ENCODE data around the gene RPS19BP1.

RPS19BP1 gene

DNA sequence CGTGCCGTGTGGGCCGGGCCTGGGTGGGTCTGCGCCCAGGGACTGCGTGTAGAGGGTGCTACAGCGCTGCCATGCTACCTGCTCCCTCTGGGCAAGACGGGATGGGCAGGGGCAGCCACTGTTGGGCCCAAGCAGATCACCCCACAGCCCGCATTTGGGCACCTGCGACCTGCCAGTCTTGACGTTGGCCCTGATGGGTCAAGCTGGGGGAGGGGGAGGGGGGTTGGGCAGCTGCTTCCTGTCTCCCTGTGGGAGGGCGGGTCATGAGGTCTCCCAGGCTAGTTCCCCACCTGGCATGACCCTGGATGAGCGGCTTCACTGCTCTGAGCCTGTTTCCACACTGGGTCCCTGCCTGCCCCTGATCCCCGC lies 2.8 kb upstream of the RPS19BP1 start:
- H3K27ac ChIP-seq (ENCODE audit: low read length), result no peak overlapping the region
- H3K4me3 ChIP-seq (ENCODE audit: low read length), result peak overlapping the region; percentile 59; the same call in 1 of the 2 replicates
- H3K9me3 ChIP-seq (ENCODE audit: insufficient read depth, low read depth, low read length), result no peaks in the 10 kb centered on the region
- peaks cover 12% of the 10 kb centered on the region for H3K36me3 ChIP-seq (ENCODE audit: insufficient read depth, low read depth, low read length)
- no peaks in the 10 kb centered on the region for H3K27me3 ChIP-seq (ENCODE audit: insufficient read depth, low read length)
- H3K4me1 ChIP-seq (ENCODE audit: insufficient read depth, low read length), result peaks cover 35% of the 10 kb centered on the region
- no peak overlapping the region for H3K9ac ChIP-seq (ENCODE audit: low read depth, low read length)

DNA sequence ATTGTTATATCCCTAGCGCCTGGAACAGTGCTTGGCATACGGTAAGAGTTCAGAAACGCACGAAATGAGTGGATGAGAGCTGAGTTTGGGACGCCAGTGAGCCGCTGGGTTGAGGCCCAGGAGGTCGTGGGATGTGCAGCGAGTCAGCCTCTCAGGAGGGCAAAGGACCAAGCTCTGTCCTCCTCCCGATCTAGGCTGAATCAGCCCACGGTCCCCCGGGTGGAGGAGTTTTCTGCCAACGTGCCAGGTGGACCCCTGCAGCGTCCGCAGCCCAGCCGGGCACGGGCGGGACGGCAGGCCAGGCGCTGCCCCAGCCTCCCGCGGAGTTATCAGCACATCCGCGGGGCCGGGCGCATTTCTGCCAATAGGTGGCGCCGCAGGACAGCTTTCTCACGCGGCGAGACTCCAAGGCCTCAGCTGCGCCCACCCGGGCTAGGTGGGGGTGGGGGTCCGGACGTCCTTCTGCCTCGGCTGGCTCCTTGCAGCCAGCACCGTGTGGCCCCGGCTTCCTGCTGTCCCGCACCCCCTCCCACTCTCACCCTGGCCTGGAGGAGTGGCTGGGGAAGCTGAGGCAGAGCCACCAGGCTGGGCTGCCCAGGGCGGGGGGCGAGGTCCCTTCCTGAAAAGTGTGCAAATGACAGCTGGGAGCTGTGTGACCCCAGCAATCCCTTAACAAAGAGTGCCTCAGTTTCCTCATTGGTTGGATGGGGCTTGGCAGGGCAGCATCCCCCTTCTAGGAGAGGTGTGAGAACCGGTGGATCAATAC lies 2.2 kb upstream of the RPS19BP1 start:
- Histone ChIP-seq H3K4me3 (ENCODE audit: low read length) (peak overlapping the region; percentile 59; the same call in 1 of the 2 replicates), H3K9me3 (ENCODE audit: insufficient read depth, low read depth, low read length) (no peaks in the 10 kb centered on the region), H3K9ac (ENCODE audit: low read depth, low read length) (peak overlapping the region; percentile 49; the same call in 1 of the 2 replicates), H3K36me3 (ENCODE audit: insufficient read depth, low read depth, low read length) (peaks cover 17% of the 10 kb centered on the region), H3K27ac (ENCODE audit: low read length) (no peak overlapping the region), H3K4me1 (ENCODE audit: insufficient read depth, low read length) (peaks cover 35% of the 10 kb centered on the region), H3K27me3 (ENCODE audit: insufficient read depth, low read length) (no peaks in the 10 kb centered on the region)

DNA sequence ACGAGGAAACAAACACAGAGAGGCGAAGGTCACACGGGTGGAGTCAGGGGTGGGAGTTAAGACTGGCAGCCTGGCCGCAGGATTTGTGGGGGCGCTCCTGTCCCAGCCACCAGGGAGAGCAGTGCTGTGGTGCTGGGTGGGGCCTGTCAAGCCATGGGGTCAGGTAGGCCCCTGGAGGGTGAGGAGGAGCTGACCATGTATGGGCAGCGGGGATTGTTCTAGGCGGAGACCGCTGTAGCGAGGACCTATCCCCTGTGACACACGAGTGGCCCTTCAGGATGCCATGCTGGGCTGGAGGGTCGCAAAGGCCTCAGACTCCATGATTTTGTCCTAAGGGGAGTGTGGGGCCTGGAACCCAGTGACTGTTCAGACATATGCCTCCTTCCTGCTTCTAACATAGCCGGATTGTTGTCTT lies 1.6 kb upstream of the RPS19BP1 start:
- no peak overlapping the region for H3K27ac ChIP-seq (ENCODE audit: low read length)
- no peaks in the 10 kb centered on the region for H3K9me3 ChIP-seq (ENCODE audit: insufficient read depth, low read depth, low read length)
- no peaks in the 10 kb centered on the region for H3K27me3 ChIP-seq (ENCODE audit: insufficient read depth, low read length)
- H3K4me3 ChIP-seq (ENCODE audit: low read length), result peak overlapping the region; percentile 59; the same call in 1 of the 2 replicates
- peak overlapping the region; percentile 49; the same call in 1 of the 2 replicates for H3K9ac ChIP-seq (ENCODE audit: low read depth, low read length)
- H3K36me3 ChIP-seq (ENCODE audit: insufficient read depth, low read depth, low read length), result peaks cover 22% of the 10 kb centered on the region
- peaks cover 35% of the 10 kb centered on the region for H3K4me1 ChIP-seq (ENCODE audit: insufficient read depth, low read length)

DNA sequence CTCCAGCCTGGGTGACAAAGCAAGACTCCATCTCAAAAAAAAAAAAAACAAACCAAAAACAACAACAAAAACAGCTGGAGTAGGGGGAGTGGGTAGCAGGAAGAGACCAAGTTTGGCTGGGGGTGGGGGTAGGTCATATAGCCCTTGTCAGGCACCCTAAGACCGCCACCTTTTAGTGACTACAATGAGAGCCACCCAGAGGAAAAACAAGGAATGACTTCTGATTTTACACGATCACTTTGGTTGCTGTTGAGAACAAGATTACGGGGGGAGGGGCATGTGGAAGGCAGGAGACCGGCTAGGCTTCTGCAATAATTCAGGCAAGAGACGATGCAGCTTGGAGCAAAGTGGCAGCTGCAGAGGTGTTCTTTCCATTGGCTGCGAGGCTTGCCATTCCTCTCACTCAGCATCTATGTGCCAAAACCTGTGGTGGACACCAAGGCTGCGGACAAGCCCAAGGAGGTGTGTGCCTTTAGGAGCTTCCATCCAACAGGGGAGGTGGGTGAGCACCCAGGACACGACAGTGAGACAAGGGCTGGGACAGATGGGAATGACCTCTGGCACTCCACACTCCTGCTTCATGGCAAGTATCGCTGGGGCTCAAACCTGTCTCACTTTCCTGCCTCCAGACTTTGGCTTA lies 1.7 kb downstream of the RPS19BP1 start:
- Histone ChIP-seq H3K4me3 (ENCODE audit: low read length) (0 out of 2 replicates have a peak overlapping the region, but pooled peaks have one; percentile 23), H3K27me3 (ENCODE audit: insufficient read depth, low read length) (no peaks in the 10 kb centered on the region), H3K36me3 (ENCODE audit: insufficient read depth, low read depth, low read length) (peaks cover 39% of the 10 kb centered on the region), H3K9me3 (ENCODE audit: insufficient read depth, low read depth, low read length) (no peaks in the 10 kb centered on the region), H3K9ac (ENCODE audit: low read depth, low read length) (no peak overlapping the region), H3K27ac (ENCODE audit: low read length) (no peak overlapping the region), H3K4me1 (ENCODE audit: insufficient read depth, low read length) (peaks cover 27% of the 10 kb centered on the region)

DNA sequence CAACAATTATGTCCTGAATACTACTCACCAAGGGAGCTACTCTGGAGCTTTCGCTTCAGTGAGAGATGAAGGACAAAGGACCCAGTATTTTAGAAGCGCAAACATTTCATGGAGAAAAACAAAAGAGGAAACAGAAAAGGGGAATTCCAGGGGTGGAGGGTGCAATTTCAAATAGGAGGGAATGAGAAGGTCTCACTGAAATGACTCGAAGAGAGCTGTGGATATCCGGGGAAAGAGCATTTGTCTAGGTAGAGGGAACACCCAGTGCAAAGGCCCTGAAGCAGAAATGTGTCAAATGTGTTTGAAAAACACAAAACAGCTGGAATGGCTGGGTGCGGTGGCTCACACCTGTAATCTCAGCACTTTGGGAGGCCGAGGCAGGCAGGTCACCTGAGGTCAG lies 2.4 kb downstream of the RPS19BP1 start:
- no peak overlapping the region for H3K9ac ChIP-seq (ENCODE audit: low read depth, low read length)
- H3K36me3 ChIP-seq (ENCODE audit: insufficient read depth, low read depth, low read length), result peaks cover 43% of the 10 kb centered on the region
- H3K27ac ChIP-seq (ENCODE audit: low read length), result no peak overlapping the region
- H3K27me3 ChIP-seq (ENCODE audit: insufficient read depth, low read length), result no peaks in the 10 kb centered on the region
- no peaks in the 10 kb centered on the region for H3K9me3 ChIP-seq (ENCODE audit: insufficient read depth, low read depth, low read length)
- no peak overlapping the region for H3K4me3 ChIP-seq (ENCODE audit: low read length)
- peaks cover 22% of the 10 kb centered on the region for H3K4me1 ChIP-seq (ENCODE audit: insufficient read depth, low read length)

DNA sequence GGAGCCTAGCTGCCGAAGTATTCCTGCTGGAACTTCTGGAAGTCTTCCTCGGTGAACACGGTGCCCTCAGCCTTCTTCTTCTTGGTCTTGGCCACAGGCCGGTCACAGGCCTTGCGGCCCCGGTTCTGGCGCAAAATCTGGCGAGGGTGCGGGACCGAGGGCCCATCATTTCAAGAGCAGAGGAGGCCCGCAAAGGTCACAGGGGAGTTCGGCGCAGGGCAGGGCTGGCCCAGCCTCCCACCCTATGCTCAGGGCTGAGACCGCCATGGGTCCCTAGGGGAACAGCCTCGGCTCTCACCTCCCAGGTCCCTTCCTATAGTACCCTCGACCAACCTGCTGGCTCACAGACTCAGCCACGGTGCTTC lies 3.1 kb downstream of the RPS19BP1 start:
- Histone ChIP-seq H3K36me3 (ENCODE audit: insufficient read depth, low read depth, low read length) (peaks cover 49% of the 10 kb centered on the region), H3K9ac (ENCODE audit: low read depth, low read length) (no peak overlapping the region), H3K27ac (ENCODE audit: low read length) (no peak overlapping the region), H3K27me3 (ENCODE audit: insufficient read depth, low read length) (no peaks in the 10 kb centered on the region), H3K4me1 (ENCODE audit: insufficient read depth, low read length) (peaks cover 21% of the 10 kb centered on the region), H3K4me3 (ENCODE audit: low read length) (no peak overlapping the region), H3K9me3 (ENCODE audit: insufficient read depth, low read depth, low read length) (no peaks in the 10 kb centered on the region)

DNA sequence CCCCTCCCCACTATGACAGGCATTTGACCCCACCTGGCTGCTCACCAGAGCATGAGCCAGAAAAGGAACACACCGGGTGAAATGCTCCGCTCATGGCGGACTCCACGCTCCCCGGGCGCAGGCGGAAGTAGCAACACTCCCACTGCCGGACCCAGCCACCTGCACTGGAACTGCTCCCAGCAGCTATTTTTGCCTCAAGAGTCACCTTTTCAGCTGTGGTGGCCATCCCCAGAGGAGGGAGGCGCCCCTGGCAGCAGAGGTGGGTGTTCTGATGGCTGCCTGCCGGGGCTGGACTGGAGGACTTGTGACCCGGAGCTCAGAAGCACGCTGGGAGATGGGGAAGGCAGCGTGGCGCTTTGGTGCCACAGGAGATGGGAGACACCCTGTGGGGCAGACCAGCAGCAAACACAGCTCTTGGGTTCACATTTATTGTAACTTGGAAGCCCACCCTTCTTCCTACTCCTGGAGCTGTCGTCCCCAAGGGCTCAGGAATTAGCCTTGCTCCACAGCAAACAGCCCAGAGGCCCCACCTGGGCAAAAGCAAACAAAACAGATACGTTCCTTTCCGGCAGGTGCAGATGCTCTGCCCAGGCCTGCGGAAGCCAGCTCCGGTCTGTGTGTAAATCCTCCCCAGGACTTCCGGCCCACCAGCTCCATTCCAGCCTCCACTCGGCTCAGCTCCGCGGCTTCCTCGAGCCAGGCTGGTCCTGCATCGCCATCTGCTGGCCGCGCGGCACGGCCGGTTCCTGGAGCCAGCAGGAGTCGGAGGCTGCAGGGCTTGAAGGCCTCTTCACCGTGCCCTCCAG lies 3.7 kb downstream of the RPS19BP1 start:
- Histone ChIP-seq H3K27ac (ENCODE audit: low read length) (no peak overlapping the region), H3K9me3 (ENCODE audit: insufficient read depth, low read depth, low read length) (no peaks in the 10 kb centered on the region), H3K4me3 (ENCODE audit: low read length) (no peak overlapping the region), H3K36me3 (ENCODE audit: insufficient read depth, low read depth, low read length) (peaks cover 55% of the 10 kb centered on the region), H3K9ac (ENCODE audit: low read depth, low read length) (no peak overlapping the region), H3K4me1 (ENCODE audit: insufficient read depth, low read length) (peaks cover 18% of the 10 kb centered on the region), H3K27me3 (ENCODE audit: insufficient read depth, low read length) (no peaks in the 10 kb centered on the region)

- Histone ChIP-seq H3K27me3 (ENCODE audit: insufficient read depth, low read length) (no peaks in the 10 kb centered on the region), H3K4me1 (ENCODE audit: insufficient read depth, low read length) (peaks cover 14% of the 10 kb centered on the region), H3K4me3 (ENCODE audit: low read length) (no peak overlapping the region), H3K9ac (ENCODE audit: low read depth, low read length) (no peak overlapping the region), H3K9me3 (ENCODE audit: insufficient read depth, low read depth, low read length) (no peaks in the 10 kb centered on the region), H3K36me3 (ENCODE audit: insufficient read depth, low read depth, low read length) (peaks cover 60% of the 10 kb centered on the region), H3K27ac (ENCODE audit: low read length) (no peak overlapping the region)
Measured at GRCh38 chr22:39528080-39528661, 4.4 kb downstream of the RPS19BP1 start.

DNA sequence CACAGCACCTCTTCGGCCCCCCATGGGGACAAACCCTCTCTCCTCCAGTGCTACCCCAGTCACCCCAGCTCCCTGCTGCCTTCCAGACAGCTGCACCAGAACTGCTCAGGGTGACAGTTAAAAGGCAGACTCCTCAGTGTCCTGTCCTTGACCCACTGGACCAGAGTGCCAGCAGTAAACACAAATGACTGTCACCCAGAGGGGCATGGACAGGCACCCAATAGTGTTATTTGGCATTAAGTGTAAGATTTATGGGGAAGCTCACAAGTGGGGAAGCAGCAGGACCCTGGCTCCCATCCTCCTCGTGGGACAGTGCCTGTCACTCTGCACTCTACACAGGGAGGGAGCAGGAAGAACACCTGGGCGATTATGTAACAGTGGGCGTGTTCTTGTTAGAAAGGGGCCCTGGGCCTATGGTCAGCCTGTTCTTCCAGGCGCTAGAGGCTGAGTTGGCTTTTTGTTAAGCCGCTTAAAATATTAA lies 5.0 kb downstream of the RPS19BP1 start:
- H3K36me3 ChIP-seq (ENCODE audit: insufficient read depth, low read depth, low read length), result peaks cover 67% of the 10 kb centered on the region
- no peak overlapping the region for H3K4me3 ChIP-seq (ENCODE audit: low read length)
- no peak overlapping the region for H3K9ac ChIP-seq (ENCODE audit: low read depth, low read length)
- no peaks in the 10 kb centered on the region for H3K9me3 ChIP-seq (ENCODE audit: insufficient read depth, low read depth, low read length)
- H3K27ac ChIP-seq (ENCODE audit: low read length), result no peak overlapping the region
- H3K4me1 ChIP-seq (ENCODE audit: insufficient read depth, low read length), result peaks cover 14% of the 10 kb centered on the region
- no peaks in the 10 kb centered on the region for H3K27me3 ChIP-seq (ENCODE audit: insufficient read depth, low read length)

DNA sequence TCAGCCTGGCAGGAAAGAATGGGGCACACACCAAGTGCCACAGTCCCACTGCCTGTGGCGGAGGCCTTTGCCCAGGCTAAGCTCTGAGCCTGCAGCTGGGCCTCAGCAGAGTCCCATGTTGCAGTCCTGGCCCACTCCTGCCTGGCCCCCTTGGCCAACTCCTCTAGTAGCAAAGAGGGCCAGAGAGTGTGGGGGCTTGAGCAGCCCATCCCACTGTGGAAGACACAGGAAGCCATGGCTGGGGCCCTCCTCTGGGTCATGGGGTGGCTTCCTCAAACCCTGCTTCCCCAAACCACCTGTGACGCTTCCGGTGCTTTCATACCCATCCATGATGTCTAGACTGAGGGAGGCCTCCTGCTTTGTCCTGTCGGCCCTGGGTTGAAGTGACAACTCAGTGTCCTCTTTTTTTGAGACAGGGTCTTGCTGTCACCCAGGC lies 5.8 kb downstream of the RPS19BP1 start:
- Histone ChIP-seq H3K9ac (ENCODE audit: low read depth, low read length) (no peak overlapping the region; the same call in 1 of the 2 replicates), H3K27ac (ENCODE audit: low read length) (no peak overlapping the region), H3K36me3 (ENCODE audit: insufficient read depth, low read depth, low read length) (peaks cover 74% of the 10 kb centered on the region), H3K4me3 (ENCODE audit: low read length) (no peak overlapping the region), H3K4me1 (ENCODE audit: insufficient read depth, low read length) (peaks cover 12% of the 10 kb centered on the region), H3K9me3 (ENCODE audit: insufficient read depth, low read depth, low read length) (no peaks in the 10 kb centered on the region), H3K27me3 (ENCODE audit: insufficient read depth, low read length) (no peaks in the 10 kb centered on the region)

GRCh38 chr22:39525658-39525975 lies 6.9 kb downstream of the RPS19BP1 start:
- no peaks in the 10 kb centered on the region for H3K9me3 ChIP-seq (ENCODE audit: insufficient read depth, low read depth, low read length)
- peaks cover 7% of the 10 kb centered on the region; the same call in 1 of the 2 replicates for H3K4me1 ChIP-seq (ENCODE audit: insufficient read depth, low read length)
- no peak overlapping the region for H3K27ac ChIP-seq (ENCODE audit: low read length)
- H3K27me3 ChIP-seq (ENCODE audit: insufficient read depth, low read length), result no peaks in the 10 kb centered on the region
- H3K9ac ChIP-seq (ENCODE audit: low read depth, low read length), result no peak overlapping the region
- peaks cover 74% of the 10 kb centered on the region for H3K36me3 ChIP-seq (ENCODE audit: insufficient read depth, low read depth, low read length)
- H3K4me3 ChIP-seq (ENCODE audit: low read length), result no peak overlapping the region
